Ramos (cell line): ENCODE data around the gene POLR2A.

Experiments used
- in situ Hi-C: fragments of 300-500 bp; cut with MboI; formaldehyde crosslinking; loops from one replicate; pipeline ENCODE4 v1.14.3; 2022; ENCODE audit warnings: low sequenced_read_pairs; ENCODE audit not compliant: unreplicated experiment

POLR2A gene

DNA sequence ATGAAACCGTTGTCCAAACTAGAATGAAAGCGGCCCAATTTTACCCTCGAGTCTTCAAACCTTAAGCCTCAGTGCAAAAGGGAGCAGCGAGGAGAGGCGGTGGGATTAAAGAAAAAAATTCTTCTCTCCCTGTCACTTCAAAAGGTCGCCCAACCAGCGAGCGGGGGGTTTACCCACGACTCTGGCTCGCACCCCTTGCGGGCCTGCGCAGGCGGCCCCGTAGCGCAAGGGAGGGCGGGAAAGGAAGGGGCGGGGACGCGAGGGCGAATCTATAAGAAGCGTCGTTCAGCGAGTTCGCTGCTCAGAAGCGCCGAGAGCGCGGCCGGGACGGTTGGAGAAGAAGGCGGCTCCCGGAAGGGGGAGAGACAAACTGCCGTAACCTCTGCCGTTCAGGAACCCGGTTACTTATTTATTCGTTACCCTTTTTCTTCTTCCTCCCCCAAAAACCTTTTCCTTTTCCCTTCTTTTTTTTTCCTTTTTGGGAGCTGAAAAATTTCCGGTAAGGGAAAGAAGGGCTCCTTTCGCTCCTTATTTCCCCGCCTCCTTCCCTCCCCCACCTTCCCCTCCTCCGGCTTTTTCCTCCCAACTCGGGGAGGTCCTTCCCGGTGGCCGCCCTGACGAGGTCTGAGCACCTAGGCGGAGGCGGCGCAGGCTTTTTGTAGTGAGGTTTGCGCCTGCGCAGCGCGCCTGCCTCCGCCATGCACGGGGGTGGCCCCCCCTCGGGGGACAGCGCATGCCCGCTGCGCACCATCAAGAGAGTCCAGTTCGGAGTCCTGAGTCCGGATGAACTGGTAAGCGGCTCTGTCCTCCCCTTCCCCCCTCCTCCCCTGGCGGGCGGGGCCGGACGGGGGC is at the start of gene POLR2A:
POLR2A (plus strand) TSS at position 300 of the 852 bp plus-strand sequence.
- in situ Hi-C loops = no loop called here

GRCh38 chr17:7435676-7436555 is 48.2 kb upstream of the POLR2A start:
- in situ Hi-C loops = no loop called here

- in situ Hi-C loops = no loop called here
These were observed 47.4 kb upstream of the POLR2A start for GRCh38 chr17:7436556-7437368.

- in situ Hi-C loops = no loop called here
These were observed 46.8 kb upstream of the POLR2A start for GRCh38 chr17:7437369-7437863.

DNA sequence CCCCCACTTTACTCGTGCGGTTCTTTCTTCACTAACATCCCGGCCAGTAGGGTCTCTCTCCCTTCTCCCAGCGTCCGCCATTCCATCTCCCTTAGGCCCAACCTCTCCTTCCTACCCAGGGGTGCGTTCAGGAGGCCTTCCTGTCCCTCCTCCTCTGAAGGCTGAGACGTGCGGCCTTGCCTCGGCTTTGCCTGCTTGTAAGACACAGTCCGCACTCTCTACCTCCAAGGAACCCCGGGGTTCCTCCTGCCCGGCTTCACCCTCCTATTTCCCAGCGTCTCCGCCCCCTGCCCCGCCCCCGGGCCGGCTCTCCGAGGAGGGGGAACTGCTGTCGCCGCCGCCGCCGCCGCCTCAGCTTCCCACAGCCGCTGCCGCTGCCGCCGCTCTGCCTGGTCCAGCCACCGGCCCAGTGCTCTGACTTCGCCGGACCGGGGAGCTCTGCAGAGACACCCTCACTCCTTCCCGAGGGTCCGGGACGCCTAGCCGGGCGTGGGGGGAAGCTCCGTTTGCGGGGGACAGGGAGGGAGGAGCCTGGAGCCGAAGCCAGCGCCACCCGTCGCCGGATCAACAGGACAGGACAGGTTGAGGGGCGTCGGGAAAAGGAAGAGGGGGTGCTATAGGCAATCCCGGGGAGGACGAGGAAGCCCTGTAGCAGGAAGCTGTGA is 46.1 kb upstream of the POLR2A start:
- in situ Hi-C loops = no loop called here

GRCh38 chr17:7438656-7439460 is 45.3 kb upstream of the POLR2A start:
- in situ Hi-C loops = no loop called here

GRCh38 chr17:7439462-7440112 is 44.6 kb upstream of the POLR2A start, which contains the start of gene FGF11:
TSS of gene FGF11 (plus strand) at chr17:7439512. CDS start at chr17:7439621, 109 bp downstream.
- in situ Hi-C loops = no loop called here

- in situ Hi-C loops = no loop called here
These were observed 43.9 kb upstream of the POLR2A start for GRCh38 chr17:7440113-7440833.

- in situ Hi-C loops = no loop called here
These were observed 43.4 kb upstream of the POLR2A start for GRCh38 chr17:7440834-7441195.

- in situ Hi-C loops = no loop called here
These were observed 42.9 kb upstream of the POLR2A start for GRCh38 chr17:7441266-7441665.

GRCh38 chr17:7442142-7442541 is 42.0 kb upstream of the POLR2A start:
- in situ Hi-C loops = no loop called here

DNA sequence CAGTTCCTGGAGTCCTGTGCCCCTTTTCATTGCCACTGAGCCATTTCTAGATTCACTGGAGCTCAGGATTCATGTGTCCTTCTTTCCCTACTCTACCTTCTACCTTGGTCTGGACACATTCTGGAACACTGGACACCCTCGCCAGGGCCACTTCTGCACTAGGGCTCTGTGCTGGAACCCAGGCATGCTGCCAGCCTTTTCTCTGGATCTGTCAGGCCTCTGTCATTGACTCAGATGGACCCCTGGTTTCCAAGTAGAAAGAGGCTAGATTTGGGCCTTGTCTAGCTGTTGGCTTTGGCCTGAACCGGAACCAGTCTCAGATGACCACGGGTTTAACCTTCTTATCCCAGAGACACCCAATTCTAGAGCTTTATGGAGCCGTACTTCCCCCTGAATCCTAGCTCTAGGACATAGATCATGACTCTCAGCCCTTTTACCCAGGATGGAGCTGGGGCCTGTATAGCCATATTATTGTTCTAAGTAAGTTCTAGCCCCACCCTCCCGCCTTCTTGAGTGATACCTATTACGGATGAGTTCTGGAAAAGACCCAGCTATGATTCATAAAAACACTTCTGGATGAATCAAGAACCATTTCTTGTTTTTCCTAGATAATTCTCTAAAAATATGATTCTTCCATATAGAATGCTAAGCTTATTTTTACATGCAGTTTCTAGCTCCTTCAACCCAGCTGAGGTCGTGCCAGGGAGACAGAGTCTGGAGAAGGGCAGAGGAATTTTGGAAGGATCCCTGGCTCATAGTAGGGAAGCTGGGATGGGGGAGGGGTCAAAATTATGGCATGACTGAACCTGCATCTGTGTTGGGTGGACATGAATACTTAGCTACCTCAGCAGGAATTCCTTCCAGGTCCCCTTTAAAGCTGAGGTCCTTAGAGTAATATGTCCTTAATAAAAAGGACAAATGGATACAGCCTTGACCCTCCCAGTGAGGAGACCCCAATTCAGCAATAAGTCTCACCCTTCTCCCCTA is 40.4 kb upstream of the POLR2A start:
- in situ Hi-C loops = no loop called here

DNA sequence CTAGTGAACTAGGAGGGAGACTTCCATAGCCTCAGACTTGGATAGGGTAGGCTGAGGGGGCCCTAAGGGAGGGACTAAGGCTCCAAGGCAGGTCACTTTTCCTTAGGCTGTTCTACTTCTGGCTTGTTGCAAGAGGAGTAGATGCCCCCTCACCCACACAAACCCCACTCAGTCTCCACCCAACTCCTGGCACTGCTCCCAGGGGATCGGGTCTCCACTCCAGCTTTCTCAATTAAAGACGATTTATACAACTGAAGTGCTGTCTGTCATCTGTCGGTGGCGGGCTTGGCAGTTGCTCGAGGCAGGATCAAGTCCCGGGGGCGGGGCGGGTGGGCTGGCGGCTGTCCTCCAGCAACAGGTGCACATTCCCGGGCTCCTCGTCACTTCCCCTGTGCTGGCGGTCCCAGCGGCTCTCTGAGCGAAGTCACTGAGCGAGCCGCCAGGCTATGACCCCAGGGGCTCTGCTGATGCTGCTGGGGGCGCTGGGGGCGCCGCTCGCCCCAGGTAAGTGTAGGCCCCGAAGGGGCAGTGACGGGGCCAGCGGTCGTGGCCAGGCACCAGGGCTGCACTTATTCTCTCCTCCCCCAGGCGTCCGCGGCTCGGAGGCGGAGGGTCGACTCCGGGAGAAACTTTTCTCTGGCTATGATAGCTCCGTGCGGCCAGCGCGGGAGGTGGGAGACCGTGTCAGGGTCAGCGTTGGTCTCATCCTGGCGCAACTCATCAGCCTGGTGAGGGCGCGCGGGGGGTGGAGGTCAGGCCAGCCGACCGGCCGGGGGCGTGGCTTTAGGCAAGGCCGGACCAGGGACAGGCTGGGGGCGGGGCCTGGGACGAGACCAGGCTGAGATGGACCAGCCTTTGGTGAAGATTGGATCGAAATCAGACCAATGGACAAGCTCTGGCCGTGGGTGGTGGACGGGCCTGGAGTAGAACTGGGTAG is 39.2 kb upstream of the POLR2A start, which contains the start of gene CHRNB1:
CHRNB1 (plus strand) TSS at position 380 of the 937 bp plus-strand sequence; CDS start at position 447, 67 bp downstream.
- in situ Hi-C loops = no loop called here

- in situ Hi-C loops = no loop called here
These were observed 38.6 kb upstream of the POLR2A start for GRCh38 chr17:7445619-7445968.

DNA sequence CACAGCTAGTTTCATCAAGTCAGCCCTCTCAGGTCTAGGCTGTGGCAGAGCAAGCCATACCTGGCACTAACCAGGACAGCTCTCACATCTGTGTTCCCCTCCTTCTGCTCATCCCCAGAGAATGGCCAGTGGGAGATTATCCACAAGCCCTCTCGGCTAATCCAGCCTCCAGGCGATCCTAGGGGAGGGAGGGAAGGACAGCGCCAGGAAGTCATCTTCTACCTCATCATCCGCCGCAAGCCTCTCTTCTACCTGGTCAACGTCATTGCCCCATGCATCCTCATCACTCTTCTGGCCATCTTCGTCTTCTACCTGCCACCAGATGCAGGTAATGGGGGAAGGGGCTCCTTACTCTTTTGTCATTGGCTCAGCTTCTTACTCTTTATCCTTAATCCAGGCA is 35.7 kb upstream of the POLR2A start:
- in situ Hi-C loops = no loop called here
